Pancreas (tissue), 10 donors: Measurements from ENCODE around the gene AADACL3. TPM values are rescaled to one million over a fixed set of nuclear protein-coding genes. Genes with fewer than 3 reads are reported as not detected.

ENCODE experiments used
- ATAC-seq, 4 donors: fragments of 200-7000 bp; cut with Tn5 transposase; one replicate each; pipeline versions ENCODE4 v1.8.0 to v1.9.1; 2020; ENCODE audit warnings: mild to moderate bottlenecking in 4 of 4, moderate library complexity in 4 of 4
- DNase-seq, 6 donors: peaks; one replicate each; pipeline ENCODE4 v3.0.0-alpha.2; 2020
- FAIRE-seq: peaks from 2 replicates; lab custom pipeline; 2012; peaks lifted over from hg19 to GRCh38; lab: Jason Lieb, UNC
- H3K27ac ChIP-seq, 4 donors: fragments of 200-600 bp; sonication (generic); 1 replicate in 3 of 4; 2 replicates in 1 of 4; pipeline versions ENCODE4 v1.5.0 to v1.8.0; 2020
- H3K27me3 ChIP-seq, 4 donors: fragments of 200-600 bp; one replicate each; pipeline ENCODE4 v1.8.0; 2021
- H3K36me3 ChIP-seq, 3 donors: fragments of 200-600 bp; sonication (generic) in 1 of 3; one replicate each; pipeline versions ENCODE4 v1.5.0 to v1.8.0; 2020 to 2021
- H3K4me1 ChIP-seq, 3 donors: fragments of 200-600 bp; one replicate each; pipeline ENCODE4 v1.8.0; 2021
- H3K4me3 ChIP-seq, 4 donors: fragments of 200-600 bp; sonication (generic) in 2 of 4; one replicate each; pipeline versions ENCODE4 v1.5.0 to v1.8.0; 2020 to 2021
- H3K9me3 ChIP-seq, 4 donors: fragments of 200-600 bp; one replicate each; pipeline ENCODE4 v1.8.0; 2021
- WGBS, 2 donors: extraction: QIAGEN DNeasy Blood & Tissue Kit; methylation state at CpG; one replicate each; pipeline ENCODE4 v1.1.7; 2013; 5-methylcytosine and 5-hydroxymethylcytosine counted together
- intact Hi-C, 3 donors: fragments of 100-400 bp; cut with DNase I; formaldehyde crosslinking; loops; one replicate each; pipeline versions ENCODE4 v1.11.1 to v1.14.2; 2022
- polyA plus RNA-seq, 2 donors: library from polyadenylated mRNA; stranded (reverse); fragments of 200-250 nt; gene quantifications; one replicate each; pipeline ENCODE4 v1.2.3, GENCODE V29; 2013
- total RNA-seq, 6 donors: library from RNA; stranded (reverse); fragmentation: NEBNext Ultra II Directional in 4 of 6; extraction: Animal tissue kit (Norgen Biotek cat#: 25700) in 4 of 6; gene quantifications; one replicate each; pipeline versions ENCODE4 v1.2.1 to v1.2.4, GENCODE V29; 2021 to 2023
- TF ChIP-seq, protein P1 (sequence below), 4 donors: fragments of 200-600 bp; sonication (generic) in 3 of 4; IDR thresholded peaks; one replicate each; pipeline versions ENCODE4 v1.5.0 to v1.8.0; 2021; ENCODE audit warnings: antibody characterized with exemption in 4 of 4
- donor health status: healthy with polysubstance abuse.
- donor health status: DM: no; HTN: no; CAD: no; lungs with moderate emphysema.
- donor health status: DM: no; HTN: no; CAD: no.
- donor health status: control.
- donor health status: control.
- donor health status: Bipolar disorder and iron deficiency.
- donor health status: DM: yes; HTN: yes; CAD: no.
- donor health status: DM: no; HTN: no; CAD: no.
- donor health status: DM: no; HTN: no; CAD: no.
- donor health status: DM: yes; HTN: yes; CAD: no.

Gene AADACL3
- total and polyA plus RNA-seq, 8 donors: 0.02 TPM; not detected in 7

DNA sequence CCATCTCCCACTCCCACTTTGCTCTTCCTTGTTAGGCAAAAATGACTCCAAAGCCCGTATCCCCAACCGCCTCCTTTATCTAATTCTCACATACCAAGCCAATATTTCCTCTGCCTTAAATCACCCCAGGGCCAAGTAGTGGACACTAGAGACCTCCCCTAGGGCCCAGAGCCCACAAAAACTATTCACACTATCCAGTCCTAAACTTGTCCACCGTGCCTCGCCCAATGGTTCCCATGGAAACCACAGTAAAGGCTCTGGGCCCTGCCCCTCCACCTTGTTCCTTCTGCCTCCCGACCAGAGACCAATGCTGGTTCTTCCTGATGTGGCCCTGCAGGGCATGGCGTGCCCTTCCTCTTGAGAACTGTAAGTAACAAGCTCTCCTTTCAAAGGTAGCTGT is 41.9 kb downstream of the AADACL3 start:
- DNase-seq (no peak), ATAC-seq (no peak), FAIRE-seq (no peak)
- TF ChIP-seq, protein P1, sequence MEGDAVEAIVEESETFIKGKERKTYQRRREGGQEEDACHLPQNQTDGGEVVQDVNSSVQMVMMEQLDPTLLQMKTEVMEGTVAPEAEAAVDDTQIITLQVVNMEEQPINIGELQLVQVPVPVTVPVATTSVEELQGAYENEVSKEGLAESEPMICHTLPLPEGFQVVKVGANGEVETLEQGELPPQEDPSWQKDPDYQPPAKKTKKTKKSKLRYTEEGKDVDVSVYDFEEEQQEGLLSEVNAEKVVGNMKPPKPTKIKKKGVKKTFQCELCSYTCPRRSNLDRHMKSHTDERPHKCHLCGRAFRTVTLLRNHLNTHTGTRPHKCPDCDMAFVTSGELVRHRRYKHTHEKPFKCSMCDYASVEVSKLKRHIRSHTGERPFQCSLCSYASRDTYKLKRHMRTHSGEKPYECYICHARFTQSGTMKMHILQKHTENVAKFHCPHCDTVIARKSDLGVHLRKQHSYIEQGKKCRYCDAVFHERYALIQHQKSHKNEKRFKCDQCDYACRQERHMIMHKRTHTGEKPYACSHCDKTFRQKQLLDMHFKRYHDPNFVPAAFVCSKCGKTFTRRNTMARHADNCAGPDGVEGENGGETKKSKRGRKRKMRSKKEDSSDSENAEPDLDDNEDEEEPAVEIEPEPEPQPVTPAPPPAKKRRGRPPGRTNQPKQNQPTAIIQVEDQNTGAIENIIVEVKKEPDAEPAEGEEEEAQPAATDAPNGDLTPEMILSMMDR (IDR thresholded peaks at IDR 0.05): no peak
- 56 to 70% methylated on average over 6 of the region's 6 CpGs for WGBS, 2 donors
- Histone ChIP-seq H3K4me3 (no peak overlapping the region), H3K27ac (no peak overlapping the region), H3K27me3 (peaks cover 0 to 4% (median 0%) of the 10 kb centered on the region in 4 donors), H3K4me1 (no peaks in the 10 kb centered on the region), H3K9me3 (no peaks in the 10 kb centered on the region), H3K36me3 (no peaks in the 10 kb centered on the region)
- intact Hi-C loops: no loop called here

DNA sequence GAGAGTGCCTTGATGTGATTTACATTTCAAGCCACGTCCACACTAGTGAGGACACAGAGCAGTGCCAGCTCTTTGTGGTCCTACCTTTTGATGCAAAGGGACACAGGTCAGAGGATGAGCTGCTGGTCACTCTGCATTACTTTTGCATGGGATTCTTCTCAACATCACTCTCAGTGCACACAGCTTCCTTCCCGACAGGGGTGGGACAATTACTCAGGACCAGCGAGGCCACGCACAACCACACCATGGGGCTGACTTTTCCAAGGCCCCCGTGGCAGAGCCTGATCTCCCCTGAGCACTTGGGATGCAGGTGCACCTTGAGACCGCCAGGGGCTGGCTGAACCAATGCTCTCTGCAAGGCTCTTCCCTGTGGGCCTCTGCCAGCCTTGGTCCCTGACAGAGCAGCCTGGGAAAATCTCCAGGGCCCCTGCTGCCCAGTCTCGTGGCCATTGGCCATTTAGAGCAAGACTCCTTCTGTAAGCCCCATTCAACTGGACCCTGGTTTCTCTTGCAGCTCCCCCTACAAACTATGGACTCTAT is 44.4 kb downstream of the AADACL3 start:
- Histone ChIP-seq H3K4me3 (no peak overlapping the region), H3K27ac (no peak overlapping the region), H3K27me3 (no peaks in the 10 kb centered on the region), H3K36me3 (no peaks in the 10 kb centered on the region), H3K9me3 (no peaks in the 10 kb centered on the region), H3K4me1 (no peaks in the 10 kb centered on the region)
- no peak for FAIRE-seq
- 44 to 46% methylated on average over 7 of the region's 7 CpGs for WGBS, 2 donors
- TF ChIP-seq, protein P1 (IDR thresholded peaks at IDR 0.05): no peak
- no peak for ATAC-seq
- DNase-seq: no peak
- intact Hi-C loops: no loop called here

DNA sequence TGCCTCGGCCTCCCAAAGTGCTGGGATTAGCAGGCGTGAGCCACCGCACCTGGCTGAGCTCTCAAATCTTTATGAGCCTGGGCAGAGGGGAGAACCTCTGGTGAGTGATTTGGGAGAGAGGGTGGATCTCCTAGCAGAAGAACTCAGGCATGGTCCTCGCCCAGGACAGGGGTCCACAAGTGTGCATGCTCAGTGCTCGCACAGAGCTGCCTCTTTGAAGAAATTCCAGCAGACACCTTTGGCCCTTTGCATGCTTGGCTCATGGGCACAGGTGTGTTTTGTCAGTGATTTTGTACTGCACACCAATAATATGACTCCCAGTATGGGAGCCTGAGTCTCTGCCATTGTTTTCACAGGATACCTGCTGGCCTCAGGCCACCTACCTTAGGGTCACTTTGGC is 45.9 kb downstream of the AADACL3 start:
- DNase-seq: no peak
- Histone ChIP-seq H3K27ac (no peak overlapping the region), H3K9me3 (no peaks in the 10 kb centered on the region), H3K27me3 (no peaks in the 10 kb centered on the region), H3K4me1 (no peaks in the 10 kb centered on the region), H3K4me3 (no peak overlapping the region), H3K36me3 (no peaks in the 10 kb centered on the region)
- ATAC-seq: no peak
- no peak for FAIRE-seq
- 54 to 81% methylated on average over 5 of the region's 5 CpGs for WGBS, 2 donors
- intact Hi-C loops: no loop called here
- TF ChIP-seq, protein P1 (IDR thresholded peaks at IDR 0.05): no peak

DNA sequence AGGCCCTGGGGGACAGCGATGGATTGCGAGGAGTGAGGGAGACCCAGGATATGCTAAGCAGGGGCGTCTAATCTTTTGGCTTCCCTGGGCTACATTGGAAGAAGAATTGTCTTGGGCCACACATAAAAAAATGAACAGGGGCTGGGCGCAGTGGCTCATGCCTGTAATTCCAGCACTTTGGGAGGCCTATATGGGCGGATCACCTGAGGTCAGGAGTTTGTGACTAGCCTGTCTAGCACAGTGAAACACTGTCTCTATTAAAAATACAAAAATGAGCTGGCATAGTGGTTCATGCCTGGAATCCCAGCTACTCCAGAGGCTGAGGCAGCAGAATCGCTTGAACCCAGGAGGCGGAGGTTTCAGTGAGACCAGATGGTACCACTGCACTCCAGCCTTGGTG is 46.9 kb downstream of the AADACL3 start:
- no peak overlapping the region for H3K27ac ChIP-seq
- H3K4me1 ChIP-seq: no peaks in the 10 kb centered on the region
- no peaks in the 10 kb centered on the region for H3K9me3 ChIP-seq
- TF ChIP-seq, protein P1 (IDR thresholded peaks at IDR 0.05): no peak
- no peak for FAIRE-seq
- ATAC-seq: no peak
- H3K4me3 ChIP-seq: no peak overlapping the region
- 65 to 74% methylated on average over 7 of the region's 7 CpGs for WGBS, 2 donors
- H3K27me3 ChIP-seq: no peaks in the 10 kb centered on the region
- intact Hi-C loops: no loop called here
- DNase-seq: no peak
- no peaks in the 10 kb centered on the region for H3K36me3 ChIP-seq

DNA sequence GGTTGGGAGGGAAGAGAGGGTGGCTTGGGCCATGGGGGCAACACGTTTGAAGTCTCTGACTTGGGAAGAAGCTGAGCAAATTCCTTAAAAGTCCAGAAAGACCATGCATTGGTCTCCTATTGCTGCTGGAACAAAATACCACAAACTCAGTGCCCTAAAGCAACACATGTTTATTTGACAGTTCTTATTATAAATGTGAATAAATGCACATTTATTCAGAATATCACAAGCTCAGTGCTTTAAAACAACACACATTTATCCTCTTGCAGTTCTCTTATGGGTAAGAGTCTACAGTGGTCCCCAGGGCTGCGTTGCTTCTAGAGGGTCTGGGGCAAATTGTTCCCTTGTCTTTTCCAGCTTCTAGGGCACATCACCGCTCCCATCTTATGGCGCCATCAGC is 47.6 kb downstream of the AADACL3 start:
- Histone ChIP-seq H3K27me3 (no peaks in the 10 kb centered on the region), H3K27ac (no peak overlapping the region), H3K4me3 (no peak overlapping the region), H3K4me1 (no peaks in the 10 kb centered on the region), H3K9me3 (no peaks in the 10 kb centered on the region), H3K36me3 (no peaks in the 10 kb centered on the region)
- TF ChIP-seq, protein P1 (IDR thresholded peaks at IDR 0.05): no peak
- ATAC-seq (no peak), DNase-seq (no peak), FAIRE-seq (no peak)
- 52 to 60% methylated on average over 4 of the region's 4 CpGs for WGBS, 2 donors
- intact Hi-C loops: no loop called here
